ENCODE results near the gene ACVRL1.

DNA sequence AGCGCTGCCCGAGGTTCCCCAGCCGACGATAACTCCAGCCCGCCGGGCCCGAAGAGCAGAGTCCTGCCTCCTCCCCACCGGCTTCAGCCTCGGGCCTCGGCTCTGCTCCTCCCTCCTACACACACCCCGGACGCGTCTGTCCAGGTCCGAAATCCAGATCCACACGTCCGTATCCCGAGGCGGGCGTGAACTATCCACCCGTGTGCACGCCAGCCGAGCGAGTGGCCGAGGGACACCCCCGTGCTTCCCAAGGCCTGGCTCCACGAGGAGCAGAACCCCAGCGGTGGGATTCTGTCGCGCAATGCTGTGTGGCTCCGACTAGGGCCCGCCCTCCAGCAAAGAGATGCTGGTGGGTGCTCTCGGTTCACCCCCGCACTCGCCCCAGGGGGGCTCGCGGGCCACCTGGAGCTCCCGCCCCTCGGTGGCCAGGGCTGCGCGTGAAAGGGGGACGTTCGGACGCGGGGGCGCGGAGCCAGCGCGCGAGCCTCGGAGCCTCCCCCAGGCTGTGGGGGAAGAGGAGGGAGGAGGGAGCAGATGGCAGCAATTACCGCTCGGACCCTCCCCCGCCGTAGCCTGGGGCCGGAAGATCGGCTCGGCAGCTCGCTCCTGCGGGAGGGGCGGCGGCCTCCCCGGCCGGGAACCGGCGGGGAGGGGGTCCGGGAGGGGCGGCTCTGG, 38.3 kb upstream of the ACVRL1 start:
- peak; percentile 80; the same call in 1 of the 2 replicates for TF ChIP-seq PATZ1 (CRISPR knock-in tag; IDR thresholded peaks at IDR 0.05; ENCODE audit: borderline replicate concordance)
- TF ChIP-seq, protein P1, sequence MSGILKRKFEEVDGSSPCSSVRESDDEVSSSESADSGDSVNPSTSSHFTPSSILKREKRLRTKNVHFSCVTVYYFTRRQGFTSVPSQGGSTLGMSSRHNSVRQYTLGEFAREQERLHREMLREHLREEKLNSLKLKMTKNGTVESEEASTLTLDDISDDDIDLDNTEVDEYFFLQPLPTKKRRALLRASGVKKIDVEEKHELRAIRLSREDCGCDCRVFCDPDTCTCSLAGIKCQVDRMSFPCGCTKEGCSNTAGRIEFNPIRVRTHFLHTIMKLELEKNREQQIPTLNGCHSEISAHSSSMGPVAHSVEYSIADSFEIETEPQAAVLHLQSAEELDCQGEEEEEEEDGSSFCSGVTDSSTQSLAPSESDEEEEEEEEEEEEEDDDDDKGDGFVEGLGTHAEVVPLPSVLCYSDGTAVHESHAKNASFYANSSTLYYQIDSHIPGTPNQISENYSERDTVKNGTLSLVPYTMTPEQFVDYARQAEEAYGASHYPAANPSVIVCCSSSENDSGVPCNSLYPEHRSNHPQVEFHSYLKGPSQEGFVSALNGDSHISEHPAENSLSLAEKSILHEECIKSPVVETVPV (CRISPR knock-in tag; IDR thresholded peaks at IDR 0.05): no peak
